Body of pancreas (tissue), 4 donors: ENCODE data around the gene KIRREL3. TPM values are rescaled to one million over a fixed set of nuclear protein-coding genes. Genes with fewer than 3 reads are reported as not detected.

Source experiments
- ATAC-seq: fragments of 150-250 bp; one replicate; pipeline ENCODE4 v1.9.1; 2016
- DNase-seq, 4 donors: peaks; one replicate each; pipeline ENCODE4 v3.0.0-alpha.2; 2019
- H3K27ac ChIP-seq, 4 donors: fragments of 200-600 bp; sonication (generic); 1 replicate in 3 of 4; 2 replicates in 1 of 4; pipeline versions ENCODE4 v1.5.1 to v1.6.1; 2016 to 2019; ENCODE audit warnings: mild to moderate bottlenecking in 1 of 4, mixed read lengths in 1 of 4, moderate library complexity in 1 of 4
- H3K27me3 ChIP-seq, 2 donors: fragments of 200-600 bp; sonication (generic); one replicate each; pipeline ENCODE4 v1.6.0; 2016; ENCODE audit warnings: mild to moderate bottlenecking in 1 of 2
- H3K36me3 ChIP-seq, 2 donors: fragments of 200-600 bp; sonication (generic); replicated peaks in 1 of 2; 2 replicates each; pipeline ENCODE4 v1.5.1; 2016; ENCODE audit warnings: low read depth in 2 of 2; ENCODE audit not compliant: insufficient read depth in 1 of 2
- H3K4me1 ChIP-seq: fragments of 200-600 bp; sonication (generic); one replicate; pipeline ENCODE4 v1.6.0; 2016
- H3K4me3 ChIP-seq, 2 donors: fragments of 200-600 bp; sonication (generic); 1 replicate in 1 of 2; 2 replicates in 1 of 2; pipeline ENCODE4 v1.5.1; 2016 to 2019
- H3K9me3 ChIP-seq, 3 donors: fragments of 200-600 bp; sonication (generic); 1 replicate in 2 of 3; 2 replicates in 1 of 3; pipeline ENCODE4 v1.5.1; 2016
- CTCF ChIP-seq, 7 experiments: fragments of 450-650 bp in 4 of 7; fragments of 200-600 bp in 3 of 7; sonication (generic) in 3 of 7; IDR thresholded peaks; one replicate each; pipeline ENCODE4 v1.5.1; 2016 to 2019; ENCODE audit warnings: antibody characterized with exemption in 7 of 7
- POLR2A ChIP-seq, 3 donors: fragments of 450-650 bp; IDR thresholded peaks; one replicate each; pipeline ENCODE4 v1.6.1; 2016; ENCODE audit warnings: antibody characterized with exemption in 3 of 3, mild to moderate bottlenecking in 2 of 3
- WGBS, 2 donors: methylation state at CpG; one replicate each; pipeline ENCODE4 v1.1.5; 2017; 5-methylcytosine and 5-hydroxymethylcytosine counted together
- intact Hi-C: fragments of 100-400 bp; cut with DNase I; formaldehyde crosslinking; loops from one replicate; pipeline ENCODE4 v1.15.1; 2023
- total RNA-seq, 2 donors: library from RNA; depleted of rRNA; stranded (reverse); fragments of >200 nt; gene quantifications; one replicate each; pipeline ENCODE4 v1.1.0, GENCODE V29; 2016

The KIRREL3 gene
- total RNA-seq, 2 donors from 2014 or later = 0.26 TPM; not detected in 1

GRCh38 chr11:126394036-126394435 is 606.5 kb downstream of the KIRREL3 start:
- H3K36me3 ChIP-seq = no peaks in the 10 kb centered on the region
- H3K9me3 ChIP-seq = no peaks in the 10 kb centered on the region
- H3K4me1 ChIP-seq = no peaks in the 10 kb centered on the region
- ATAC-seq (no peak), DNase-seq (no peak)
- no peak overlapping the region for H3K27ac ChIP-seq
- intact Hi-C loops = no loop called here
- WGBS, 2 donors = 86 to 98% methylated on average over 3 of the region's 3 CpGs
- H3K27me3 ChIP-seq = no peaks in the 10 kb centered on the region
- no peak overlapping the region for H3K4me3 ChIP-seq
- TF ChIP-seq POLR2A (IDR thresholded peaks at IDR 0.05) (no peak), CTCF (IDR thresholded peaks at IDR 0.05) (no peak)

GRCh38 chr11:126393143-126393542 is 607.4 kb downstream of the KIRREL3 start:
- ATAC-seq (no peak), DNase-seq (no peak)
- no peak overlapping the region for H3K4me3 ChIP-seq
- H3K4me1 ChIP-seq = no peaks in the 10 kb centered on the region
- H3K9me3 ChIP-seq = no peaks in the 10 kb centered on the region
- H3K36me3 ChIP-seq = no peaks in the 10 kb centered on the region
- WGBS, 2 donors = 66 to 81% methylated on average over 5 of the region's 5 CpGs
- TF ChIP-seq CTCF (IDR thresholded peaks at IDR 0.05) (no peak), POLR2A (IDR thresholded peaks at IDR 0.05) (no peak)
- intact Hi-C loops = no loop called here
- no peak overlapping the region for H3K27ac ChIP-seq
- no peaks in the 10 kb centered on the region for H3K27me3 ChIP-seq

- WGBS, 2 donors = 33 to 70% methylated on average over 4 of the region's 4 CpGs
- Histone ChIP-seq H3K36me3 (no peaks in the 10 kb centered on the region), H3K4me1 (no peaks in the 10 kb centered on the region), H3K27ac (no peak overlapping the region), H3K9me3 (no peaks in the 10 kb centered on the region), H3K4me3 (no peak overlapping the region), H3K27me3 (no peaks in the 10 kb centered on the region)
- peak in 1 of 4 donors; percentile 13 for DNase-seq
- intact Hi-C loops = no loop called here
- no peak for TF ChIP-seq CTCF (IDR thresholded peaks at IDR 0.05)
- TF ChIP-seq POLR2A (IDR thresholded peaks at IDR 0.05) = no peak
- ATAC-seq = no peak
These were observed 607.9 kb downstream of the KIRREL3 start for GRCh38 chr11:126392633-126393013.

GRCh38 chr11:126391970-126392632 is 608.5 kb downstream of the KIRREL3 start:
- peak in 2 of 7 experiments; percentile 30 to 40 for TF ChIP-seq CTCF (IDR thresholded peaks at IDR 0.05)
- no peak for TF ChIP-seq POLR2A (IDR thresholded peaks at IDR 0.05)
- peak in 2 of 4 donors; percentile 26 to 44 for DNase-seq
- no peak for ATAC-seq

More at GRCh38 chr11:126391970-126392632, 608.5 kb downstream of the KIRREL3 start:
- no peaks in the 10 kb centered on the region for H3K36me3 ChIP-seq
- no peaks in the 10 kb centered on the region for H3K4me1 ChIP-seq
- no peak overlapping the region for H3K4me3 ChIP-seq
- intact Hi-C loops = no loop called here
- WGBS, 2 donors = 63 to 74% methylated on average over 8 of the region's 8 CpGs
- no peaks in the 10 kb centered on the region for H3K9me3 ChIP-seq
- no peaks in the 10 kb centered on the region for H3K27me3 ChIP-seq
- no peak overlapping the region for H3K27ac ChIP-seq
